ENCODE measurements around the gene LPCAT3.

Gene LPCAT3

DNA sequence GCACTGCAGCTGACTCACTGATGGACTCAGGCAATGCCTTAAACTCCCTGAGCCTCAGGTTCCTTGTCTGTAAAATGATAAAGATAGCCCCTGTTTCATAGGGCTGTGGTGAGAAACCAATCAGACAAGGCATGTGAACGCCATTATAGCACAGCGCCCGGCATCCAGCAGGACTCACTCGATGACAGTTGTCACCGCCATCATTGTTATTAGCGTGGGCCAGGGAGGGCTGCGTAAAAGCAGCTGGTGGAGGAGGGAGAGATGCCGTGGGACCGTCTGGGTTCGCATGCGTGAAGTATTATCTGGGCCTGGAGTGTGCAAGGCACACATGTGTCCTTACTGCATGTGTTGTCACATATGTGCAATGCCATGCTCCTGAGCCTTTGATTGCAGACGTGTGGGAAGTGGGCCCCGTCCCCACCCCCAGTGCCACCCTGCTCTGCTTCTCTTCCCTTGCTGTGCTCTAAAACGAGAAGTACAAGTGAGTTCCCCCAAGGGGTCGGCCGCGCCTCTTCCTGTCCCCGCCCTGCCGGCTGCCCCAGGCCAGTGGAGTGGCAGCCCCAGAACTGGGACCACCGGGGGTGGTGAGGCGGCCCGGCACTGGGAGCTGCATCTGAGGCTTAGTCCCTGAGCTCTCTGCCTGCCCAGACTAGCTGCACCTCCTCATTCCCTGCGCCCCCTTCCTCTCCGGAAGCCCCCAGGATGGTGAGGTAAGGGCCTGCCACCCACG is 67.3 kb downstream of the LPCAT3 start, which contains the start of gene PTPN6:
Gene PTPN6 (plus strand): TSS at position 546 of the 730 bp plus-strand sequence. CDS start 157 bp downstream, at position 703.
- no peak for DNase-seq

GRCh38 chr12:6950401-6950801 is 67.9 kb downstream of the LPCAT3 start:
- no peak for DNase-seq

DNA sequence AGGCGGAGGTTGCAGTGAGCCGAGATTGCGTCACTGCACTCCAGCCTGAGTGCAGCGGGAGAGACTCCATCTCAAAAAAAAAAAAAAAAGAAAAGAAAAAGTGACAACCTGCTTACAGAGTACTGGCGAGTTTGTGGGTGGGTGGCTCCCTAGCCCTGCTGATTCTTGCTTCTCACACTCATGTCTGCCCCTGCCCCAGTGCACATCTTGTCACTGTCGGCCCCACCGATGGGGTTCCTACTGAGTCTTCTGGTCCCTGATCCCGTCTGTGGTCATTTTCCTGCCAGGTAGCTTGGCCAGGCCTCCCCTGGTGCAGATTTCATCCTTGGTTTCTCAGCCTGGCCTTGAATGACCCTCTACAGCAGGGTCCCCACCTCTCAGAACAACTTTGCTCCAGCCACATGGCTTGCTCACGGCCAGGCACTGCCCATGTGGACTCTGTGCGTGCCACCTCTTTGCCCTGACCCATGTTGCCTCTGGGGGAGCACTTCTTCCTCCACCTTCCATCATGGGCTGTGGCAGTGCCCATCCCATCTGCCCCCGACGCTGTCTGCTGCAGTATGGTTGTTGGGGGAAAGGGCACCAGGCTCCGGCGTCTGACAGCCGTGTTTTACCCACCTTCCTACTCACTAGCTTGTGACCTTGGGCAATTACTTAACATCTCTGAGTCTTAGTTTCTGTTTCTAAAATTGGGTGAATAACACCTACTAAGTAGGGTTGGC is 69.2 kb downstream of the LPCAT3 start:
- no peak for DNase-seq

DNA sequence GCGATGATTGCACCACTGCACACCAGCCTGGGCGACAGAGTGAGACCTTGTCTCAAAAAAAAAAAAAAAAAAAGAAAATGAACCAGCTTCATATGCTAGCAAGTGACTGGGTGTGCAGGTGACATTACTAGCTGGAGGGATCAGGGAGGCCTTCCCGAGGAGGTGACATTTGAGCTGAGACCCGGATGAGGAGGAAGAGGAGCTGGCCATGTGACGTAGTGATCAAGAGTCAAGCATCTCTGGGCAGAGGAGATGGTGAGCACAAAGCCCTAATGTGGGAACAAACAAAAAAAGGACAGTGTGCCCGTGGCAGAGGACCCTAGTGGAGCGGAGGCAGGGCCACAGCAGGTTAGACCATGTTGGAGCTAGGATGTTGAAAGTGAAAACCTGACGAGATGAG is 70.7 kb downstream of the LPCAT3 start:
- no peak for DNase-seq

- DNase-seq = no peak
These were observed 71.3 kb downstream of the LPCAT3 start for GRCh38 chr12:6946920-6947374.

- DNase-seq = peak; percentile 82
These were observed 72.0 kb downstream of the LPCAT3 start for GRCh38 chr12:6946033-6946919.

DNA sequence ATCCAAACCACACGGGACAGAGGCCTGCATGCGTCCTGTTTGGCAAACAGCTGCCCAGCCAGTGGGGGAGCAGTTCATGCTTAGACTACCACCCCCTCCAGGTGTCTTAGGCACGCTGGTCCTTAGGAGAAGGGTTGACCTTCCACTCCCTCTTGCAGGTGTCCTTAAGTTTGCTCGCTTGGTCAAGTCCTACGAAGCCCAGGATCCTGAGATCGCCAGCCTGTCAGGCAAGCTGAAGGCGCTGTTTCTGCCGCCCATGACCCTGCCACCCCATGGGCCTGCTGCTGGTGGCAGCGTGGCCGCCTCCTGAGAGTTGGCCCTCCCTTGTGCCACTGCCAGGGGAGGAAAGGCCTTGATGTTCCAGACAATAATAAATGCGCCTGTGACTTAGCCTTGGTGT is 72.7 kb downstream of the LPCAT3 start:
- no peak for DNase-seq

GRCh38 chr12:6944381-6945186 is 73.7 kb downstream of the LPCAT3 start:
- peak; percentile 82 for DNase-seq

DNA sequence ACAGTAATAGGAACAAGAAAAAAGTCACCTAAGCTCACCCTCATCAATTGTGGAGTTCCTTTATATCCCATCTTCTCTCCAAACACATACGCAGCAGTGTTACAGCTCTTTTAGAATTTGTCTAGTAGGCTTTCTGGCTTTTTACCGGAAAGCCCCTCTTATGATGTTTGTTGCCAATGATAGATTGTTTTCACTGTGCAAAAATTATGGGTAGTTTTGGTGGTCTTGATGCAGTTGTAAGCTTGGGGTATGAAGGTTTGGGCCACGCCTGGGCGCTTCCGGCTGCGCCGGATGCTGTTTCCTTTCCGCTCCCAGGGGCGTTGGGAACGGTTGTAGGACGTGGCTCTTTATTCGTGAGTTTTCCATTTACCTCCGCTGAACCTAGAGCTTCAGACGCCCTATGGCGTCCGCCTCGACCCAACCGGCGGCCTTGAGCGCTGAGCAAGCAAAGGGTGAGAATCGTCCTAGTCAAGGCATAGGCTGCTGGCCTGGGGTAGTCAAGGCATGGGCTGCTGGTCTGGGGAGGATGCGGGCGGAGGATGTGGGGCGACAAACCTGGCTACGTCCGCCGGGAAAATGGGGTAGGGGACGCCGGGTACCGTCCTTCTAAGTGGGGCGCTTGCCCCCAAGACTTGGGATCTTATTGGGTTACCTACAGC is 74.4 kb downstream of the LPCAT3 start, which contains the start of the genes C12orf57 and RNU7-1:
Gene C12orf57 (plus strand): TSS at position 301 of the 659 bp plus-strand sequence. CDS start 100 bp downstream, at position 401.
Gene RNU7-1 (plus strand): TSS at position 95 of the 659 bp plus-strand sequence.
- DNase-seq = peak; percentile 76

- peak; percentile 61 for DNase-seq
These were observed 74.9 kb downstream of the LPCAT3 start for GRCh38 chr12:6943389-6943721.

DNA sequence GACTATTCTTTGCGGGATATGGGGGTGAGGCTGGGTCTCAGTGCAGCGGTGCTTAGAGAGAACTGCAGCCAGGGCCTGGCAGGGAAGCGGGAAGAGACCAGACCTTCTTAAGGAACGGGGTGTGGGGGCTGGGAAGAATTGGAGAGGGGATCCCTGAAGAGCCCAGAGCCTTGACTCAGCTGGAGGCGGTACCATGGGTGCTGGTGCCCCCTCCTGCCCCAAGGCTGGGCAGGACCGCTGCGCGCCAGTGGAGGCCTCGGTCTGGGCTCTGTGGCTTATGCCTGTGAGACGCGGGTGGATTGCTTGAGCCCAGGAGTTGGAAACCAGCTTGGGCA is 76.0 kb downstream of the LPCAT3 start:
- DNase-seq = no peak

DNA sequence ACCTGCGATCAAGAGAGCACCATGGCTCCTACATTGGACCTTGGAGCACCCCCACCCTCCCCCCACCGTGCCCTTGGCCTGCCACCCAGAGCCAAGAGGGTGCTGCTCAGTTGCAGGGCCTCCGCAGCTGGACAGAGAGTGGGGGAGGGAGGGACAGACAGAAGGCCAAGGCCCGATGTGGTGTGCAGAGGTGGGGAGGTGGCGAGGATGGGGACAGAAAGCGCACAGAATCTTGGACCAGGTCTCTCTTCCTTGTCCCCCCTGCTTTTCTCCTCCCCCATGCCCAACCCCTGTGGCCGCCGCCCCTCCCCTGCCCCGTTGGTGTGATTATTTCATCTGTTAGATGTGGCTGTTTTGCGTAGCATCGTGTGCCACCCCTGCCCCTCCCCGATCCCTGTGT is 76.5 kb downstream of the LPCAT3 start:
- no peak for DNase-seq

DNA sequence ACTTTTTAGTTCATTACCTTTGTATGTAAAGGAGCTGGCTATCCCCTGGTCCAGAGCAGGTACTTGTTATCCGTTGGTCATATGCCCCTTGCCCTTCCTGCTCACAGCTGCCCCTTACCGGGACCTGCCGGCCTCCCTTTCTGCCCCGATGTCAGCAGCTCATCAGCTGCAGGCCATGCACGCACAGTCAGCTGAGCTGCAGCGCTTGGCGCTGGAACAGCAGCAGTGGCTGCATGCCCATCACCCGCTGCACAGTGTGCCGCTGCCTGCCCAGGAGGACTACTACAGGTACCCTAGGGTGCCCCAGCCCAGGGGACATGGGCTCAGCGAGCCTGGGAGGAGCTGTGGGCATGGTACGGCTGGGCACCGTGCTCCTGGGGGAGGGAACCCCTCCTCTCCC is 77.0 kb downstream of the LPCAT3 start:
- DNase-seq = no peak

DNA sequence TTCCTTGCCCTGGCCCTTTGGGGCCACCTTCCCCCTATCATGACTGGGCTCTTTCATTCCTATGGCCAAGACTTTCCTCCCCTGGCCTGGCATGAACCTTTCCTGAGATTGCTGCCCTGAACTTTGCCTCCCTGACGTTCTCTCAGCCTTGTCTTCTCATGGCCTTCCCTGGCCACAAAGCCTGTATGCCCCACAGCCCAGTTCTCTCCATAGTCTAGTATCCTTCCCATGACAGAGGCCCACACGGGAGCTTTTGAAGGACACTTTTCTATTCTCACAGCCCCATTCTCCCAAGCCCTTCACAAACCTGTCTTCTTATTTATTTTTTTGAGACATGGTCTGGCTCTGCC is 79.1 kb downstream of the LPCAT3 start:
- no peak for DNase-seq

GRCh38 chr12:6938353-6939190 is 79.7 kb downstream of the LPCAT3 start:
- no peak for DNase-seq

DNA sequence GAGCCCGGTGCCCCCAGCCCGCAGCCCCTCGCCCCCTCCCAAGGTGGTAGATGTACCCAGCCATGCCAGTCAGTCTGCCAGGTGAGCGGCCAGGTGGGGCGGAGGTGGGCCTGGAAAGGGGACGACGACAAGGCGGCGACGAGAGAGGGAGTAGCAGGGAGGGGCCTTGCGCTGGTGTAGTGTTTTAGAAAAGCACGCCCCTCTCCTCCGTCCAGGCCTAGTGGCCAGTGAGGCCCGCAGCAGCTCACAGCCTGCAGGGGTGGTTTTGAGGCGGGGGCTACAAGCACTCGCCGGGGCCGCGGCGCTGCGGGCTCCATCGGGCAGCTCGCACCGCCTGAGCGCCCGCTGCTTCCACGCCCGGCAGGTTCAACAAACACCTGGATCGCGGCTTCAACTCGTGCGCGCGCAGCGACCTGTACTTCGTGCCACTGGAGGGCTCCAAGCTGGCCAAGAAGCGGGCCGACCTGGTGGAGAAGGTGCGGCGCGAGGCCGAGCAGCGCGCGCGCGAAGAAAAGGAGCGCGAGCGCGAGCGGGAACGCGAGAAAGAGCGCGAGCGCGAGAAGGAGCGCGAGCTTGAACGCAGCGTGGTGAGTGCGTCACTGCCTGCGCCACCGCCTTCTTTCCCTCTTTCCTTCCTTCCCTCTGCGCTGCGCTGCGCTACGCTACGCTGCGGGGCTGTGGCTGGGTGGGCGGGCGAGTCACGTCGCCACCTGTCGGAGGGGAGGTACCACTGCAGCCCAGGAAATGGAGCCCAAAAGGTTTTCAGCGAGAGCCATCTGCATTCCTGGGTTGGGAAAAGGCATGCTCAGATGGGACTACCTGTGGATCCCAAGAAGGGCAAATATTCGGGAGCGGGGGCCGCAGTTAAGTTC is 80.6 kb downstream of the LPCAT3 start:
- DNase-seq = peak; percentile 86

- DNase-seq = peak; percentile 52
These were observed 81.4 kb downstream of the LPCAT3 start for GRCh38 chr12:6936636-6937480.

- DNase-seq = no peak
These were observed 82.1 kb downstream of the LPCAT3 start for GRCh38 chr12:6936194-6936635.
